ENCODE results near the gene CCDC124.
"Not testable (repeated sequence)": the region's sequence is repeated elsewhere in the genome, so short reads cannot be mapped to it uniquely, and the experiment has no call there.

Gene CCDC124

GRCh38 chr19:17910791-17911360, 21.9 kb upstream of the CCDC124 start:
- H3K4me1 ChIP-seq, result no peaks in the 10 kb centered on the region
- intact Hi-C loops (cut with DNase I; ENCODE audit: low total_unique reads), result no loop called here

GRCh38 chr19:17915940-17916593, 16.7 kb upstream of the CCDC124 start:
- DNase-seq, result no peak
- no peaks in the 10 kb centered on the region for H3K4me1 ChIP-seq
- H3K27me3 ChIP-seq, result peaks cover 0 to 22% of the 10 kb centered on the region in 2 donors
- H3K27ac ChIP-seq, result no peak overlapping the region
- no peak overlapping the region for H3K4me3 ChIP-seq
- intact Hi-C loops (cut with DNase I; ENCODE audit: low total_unique reads), result no loop called here
- no peaks in the 10 kb centered on the region for H3K36me3 ChIP-seq
- H3K9me3 ChIP-seq, result peaks cover 0 to 17% (median 10%) of the 10 kb centered on the region in 3 donors
- no peak for TF ChIP-seq CTCF (IDR thresholded peaks at IDR 0.05)

More at GRCh38 chr19:17910791-17911360, 21.9 kb upstream of the CCDC124 start:
- Histone ChIP-seq H3K9me3 (peaks cover 0 to 29% (median 22%) of the 10 kb centered on the region in 3 donors), H3K27ac (no peak overlapping the region), H3K36me3 (no peaks in the 10 kb centered on the region), H3K4me3 (no peak overlapping the region), H3K27me3 (peaks cover 0 to 20% of the 10 kb centered on the region in 2 donors)
- TF ChIP-seq CTCF (IDR thresholded peaks at IDR 0.05), result no peak
- no peak for DNase-seq

GRCh38 chr19:17918151-17918550, 14.7 kb upstream of the CCDC124 start:
- H3K4me1 ChIP-seq; H3K36me3 ChIP-seq; intact Hi-C loops (cut with DNase I; ENCODE audit: low total_unique reads); DNase-seq; H3K4me3 ChIP-seq; H3K27ac ChIP-seq: not testable (repeated sequence)
- H3K9me3 ChIP-seq, result peaks cover 0 to 12% (median 8%) of the 10 kb centered on the region in 3 donors
- H3K27me3 ChIP-seq, result peaks cover 0 to 19% of the 10 kb centered on the region in 2 donors

- H3K36me3 ChIP-seq; intact Hi-C loops (cut with DNase I; ENCODE audit: low total_unique reads); H3K4me3 ChIP-seq; H3K9me3 ChIP-seq; H3K4me1 ChIP-seq; DNase-seq; H3K27ac ChIP-seq: not testable (repeated sequence)
- peaks cover 0 to 19% of the 10 kb centered on the region in 2 donors for H3K27me3 ChIP-seq
Observed at GRCh38 chr19:17919122-17919521, 13.7 kb upstream of the CCDC124 start.

- DNase-seq, result no peak
- intact Hi-C loops (cut with DNase I; ENCODE audit: low total_unique reads), result no loop called here
- TF ChIP-seq CTCF (IDR thresholded peaks at IDR 0.05), result no peak
- peaks cover 0 to 19% of the 10 kb centered on the region in 2 donors for H3K27me3 ChIP-seq
- no peaks in the 10 kb centered on the region for H3K9me3 ChIP-seq
- no peak overlapping the region for H3K27ac ChIP-seq
- H3K4me3 ChIP-seq, result no peak overlapping the region
- H3K4me1 ChIP-seq, result no peaks in the 10 kb centered on the region
- H3K36me3 ChIP-seq, result no peaks in the 10 kb centered on the region
Observed at GRCh38 chr19:17920527-17920926, 12.3 kb upstream of the CCDC124 start.

- no peaks in the 10 kb centered on the region for H3K9me3 ChIP-seq
- peaks cover 0 to 9% of the 10 kb centered on the region in 2 donors for H3K27me3 ChIP-seq
- no peak overlapping the region for H3K27ac ChIP-seq
- no peaks in the 10 kb centered on the region for H3K4me1 ChIP-seq
- no peak for TF ChIP-seq CTCF (IDR thresholded peaks at IDR 0.05)
- no peaks in the 10 kb centered on the region for H3K36me3 ChIP-seq
- intact Hi-C loops (cut with DNase I; ENCODE audit: low total_unique reads), result no loop called here
- no peak for DNase-seq
- H3K4me3 ChIP-seq, result no peak overlapping the region
Observed at GRCh38 chr19:17922138-17922537, 10.7 kb upstream of the CCDC124 start.
